HG02938 (cell line): ENCODE results near the gene TRNP1.

Experiments
- ATAC-seq: cut with Tn5 transposase; IDR thresholded peaks from one replicate; pipeline ENCODE4 v1.9.1; 2021; ENCODE audit warnings: mild to moderate bottlenecking, moderate library complexity; ENCODE audit not compliant: unreplicated experiment

Gene TRNP1

GRCh38 chr1:27000817-27001460, 7.4 kb downstream of the TRNP1 start:
- ATAC-seq, result no peak

- no peak for ATAC-seq
Measured at GRCh38 chr1:27001570-27002360, 8.3 kb downstream of the TRNP1 start.

- ATAC-seq, result no peak
Measured at GRCh38 chr1:27003745-27004470, 10.4 kb downstream of the TRNP1 start.

- no peak for ATAC-seq
Measured at GRCh38 chr1:27004471-27005165, 11.1 kb downstream of the TRNP1 start.

GRCh38 chr1:27005166-27005530, 11.7 kb downstream of the TRNP1 start:
- ATAC-seq, result no peak

- no peak for ATAC-seq
Measured at GRCh38 chr1:27005648-27006496, 12.4 kb downstream of the TRNP1 start.

- ATAC-seq, result no peak
Measured at GRCh38 chr1:27006683-27007082, 13.2 kb downstream of the TRNP1 start.

- ATAC-seq, result no peak
Measured at GRCh38 chr1:27007909-27008582, 14.6 kb downstream of the TRNP1 start.

GRCh38 chr1:27009601-27010197, 16.2 kb downstream of the TRNP1 start:
- no peak for ATAC-seq

- no peak for ATAC-seq
Measured at GRCh38 chr1:27010226-27010994, 16.9 kb downstream of the TRNP1 start.

GRCh38 chr1:27011058-27011764, 17.7 kb downstream of the TRNP1 start:
- no peak for ATAC-seq

GRCh38 chr1:27011976-27012563, 18.6 kb downstream of the TRNP1 start:
- no peak for ATAC-seq

GRCh38 chr1:27015260-27015659, 21.8 kb downstream of the TRNP1 start:
- ATAC-seq, result no peak

- ATAC-seq, result no peak
Measured at GRCh38 chr1:27016376-27016775, 22.9 kb downstream of the TRNP1 start.

GRCh38 chr1:27017207-27017606, 23.7 kb downstream of the TRNP1 start:
- no peak for ATAC-seq

GRCh38 chr1:27018316-27018715, 24.8 kb downstream of the TRNP1 start:
- ATAC-seq, result no peak

- no peak for ATAC-seq
Measured at GRCh38 chr1:27021354-27022031, 28.0 kb downstream of the TRNP1 start.
